NCI-H1436 treated with DMSO at 0.1 percent for 48 hours (cell line): Measurements from ENCODE around the gene PARP11.

ENCODE experiments used
- DNase-seq: peaks from one replicate; lab custom pipeline; 2025; lab: John Stamatoyannopoulos, UW

PARP11 gene, protein sequence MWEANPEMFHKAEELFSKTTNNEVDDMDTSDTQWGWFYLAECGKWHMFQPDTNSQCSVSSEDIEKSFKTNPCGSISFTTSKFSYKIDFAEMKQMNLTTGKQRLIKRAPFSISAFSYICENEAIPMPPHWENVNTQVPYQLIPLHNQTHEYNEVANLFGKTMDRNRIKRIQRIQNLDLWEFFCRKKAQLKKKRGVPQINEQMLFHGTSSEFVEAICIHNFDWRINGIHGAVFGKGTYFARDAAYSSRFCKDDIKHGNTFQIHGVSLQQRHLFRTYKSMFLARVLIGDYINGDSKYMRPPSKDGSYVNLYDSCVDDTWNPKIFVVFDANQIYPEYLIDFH

DNA sequence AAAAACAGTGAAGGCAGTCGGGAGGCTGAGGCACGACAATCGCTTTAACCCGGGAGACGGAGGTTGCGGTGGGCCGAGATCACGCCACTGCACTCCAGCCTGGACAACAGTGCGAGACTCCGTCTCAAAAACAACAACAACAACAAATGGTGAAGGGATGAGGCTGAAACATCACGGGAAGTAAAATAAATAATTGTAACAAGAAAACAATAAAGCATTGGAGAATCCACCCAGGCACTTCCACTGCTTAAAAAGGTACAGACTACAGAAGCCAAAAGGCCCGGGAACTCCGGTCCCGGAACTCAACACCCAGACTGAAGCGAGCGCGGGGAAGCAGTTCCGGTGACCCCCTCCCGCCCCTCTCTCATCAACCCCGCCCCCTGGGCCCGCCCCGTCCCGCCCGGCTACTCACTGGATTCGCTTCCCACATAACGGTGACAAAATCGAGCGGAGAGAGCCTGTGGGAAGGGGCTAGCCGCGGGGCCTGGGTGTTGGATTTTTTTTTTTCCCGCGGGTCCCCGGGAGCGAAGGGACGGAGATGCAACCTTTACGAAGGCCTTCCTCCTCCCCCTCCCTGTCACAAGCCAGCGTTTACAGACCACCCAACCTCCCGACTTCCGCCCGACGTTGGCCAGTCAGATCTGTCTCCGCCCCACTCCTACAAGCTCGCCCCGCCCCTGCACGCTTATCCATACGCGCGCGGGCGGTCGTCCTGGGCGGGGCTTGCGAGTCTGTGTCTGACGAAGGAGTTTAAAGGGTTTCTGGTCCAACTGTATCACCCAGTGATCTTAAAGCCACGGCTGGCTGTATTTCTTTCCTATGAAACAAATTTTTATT is at the start of gene PARP11:
Gene PARP11 (minus strand): TSS at position 600 of the 837 bp plus-strand sequence. CDS start 170 bp downstream, at position 430.
- peak; percentile 90 for DNase-seq

DNA sequence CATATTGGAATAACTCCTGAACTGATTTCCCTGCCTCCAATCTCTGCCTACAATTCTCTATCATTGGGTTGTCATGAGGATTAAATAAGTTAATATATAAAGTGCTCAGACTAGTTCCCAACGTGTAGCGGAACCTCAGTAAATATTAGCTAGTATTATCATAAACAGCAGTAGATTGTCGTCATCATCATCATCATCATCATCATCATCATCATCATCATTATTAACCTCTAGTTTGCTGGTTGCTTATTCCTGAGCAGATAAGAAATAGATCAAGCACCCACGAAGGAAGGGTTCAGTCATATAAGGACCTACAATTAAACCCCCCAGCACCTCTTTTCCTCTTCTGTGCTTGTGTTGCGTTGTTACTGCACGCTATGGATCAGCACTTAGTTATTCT is 48.8 kb upstream of the PARP11 start:
- DNase-seq: no peak

DNA sequence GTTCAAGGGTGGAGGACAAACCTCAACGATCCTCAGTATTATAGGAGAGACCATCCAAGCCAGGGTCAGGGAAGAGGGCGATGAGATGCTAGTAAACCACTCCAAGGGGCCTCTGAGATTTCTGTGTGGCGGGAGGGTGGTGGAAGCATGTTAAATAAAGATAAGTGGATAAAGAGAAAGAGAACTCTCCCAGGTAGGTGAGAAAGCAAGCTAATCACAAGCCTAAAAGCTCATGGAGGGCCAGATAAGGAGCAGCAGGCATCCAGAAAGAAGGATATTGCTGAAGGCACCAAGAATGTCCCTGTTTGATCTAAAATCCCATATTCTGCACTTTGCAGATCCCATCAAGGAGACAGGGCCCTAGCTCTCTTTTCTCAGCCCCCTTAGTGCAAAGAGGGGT is 48.3 kb upstream of the PARP11 start:
- no peak for DNase-seq

DNA sequence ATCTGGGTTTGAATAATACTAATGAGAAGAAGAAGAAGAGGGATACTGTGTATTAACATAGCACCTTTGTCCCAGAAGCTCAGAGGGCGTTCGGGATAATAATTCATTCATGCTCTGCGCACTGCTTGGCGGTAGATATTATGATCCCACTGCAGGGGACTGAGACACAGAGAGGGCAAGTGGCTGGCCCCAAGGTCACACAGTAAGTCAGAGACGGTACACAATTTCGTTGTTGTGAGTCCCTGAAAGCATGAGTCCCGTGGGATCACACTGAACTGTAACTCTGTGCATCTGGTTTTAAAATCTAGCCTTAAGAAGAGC is 47.9 kb upstream of the PARP11 start:
- DNase-seq: no peak

DNA sequence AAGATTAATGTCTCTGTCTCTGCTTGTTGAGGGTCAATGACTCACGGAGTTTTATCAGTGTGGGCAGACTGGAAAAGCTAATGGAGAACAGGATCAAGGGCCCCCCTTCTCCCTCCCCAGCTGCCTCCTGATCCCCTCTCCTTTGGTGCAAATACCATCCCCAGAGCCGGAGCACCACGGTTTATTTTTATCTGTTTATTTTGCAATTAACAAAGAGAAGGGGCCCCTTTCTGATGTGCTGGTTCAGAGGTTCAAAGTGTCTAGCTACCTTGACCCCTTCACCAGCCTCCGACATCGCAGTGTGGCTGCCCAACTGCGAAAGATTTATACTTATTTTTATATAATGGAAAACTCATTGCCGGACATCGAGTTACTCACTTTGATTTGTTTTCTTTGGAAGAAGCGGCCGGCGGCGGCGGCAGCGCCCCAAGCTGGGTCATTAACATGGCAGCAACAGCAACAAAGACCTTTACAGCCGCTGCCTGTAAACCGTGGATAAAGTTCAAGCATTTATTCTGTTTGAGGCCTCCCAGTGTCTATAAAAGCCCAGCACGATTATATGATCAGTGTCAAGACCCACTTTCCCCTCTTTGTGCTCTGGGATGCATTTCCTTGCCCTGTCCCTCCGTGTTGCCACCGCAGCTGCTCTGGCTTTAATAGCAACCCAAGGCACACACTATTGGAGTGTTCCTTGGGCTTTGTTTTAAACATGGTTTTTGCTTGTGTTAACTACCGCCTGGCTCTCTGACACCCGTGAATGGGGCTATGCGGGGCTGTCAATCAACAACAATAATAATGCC is 47.4 kb upstream of the PARP11 start:
- DNase-seq: no peak

DNA sequence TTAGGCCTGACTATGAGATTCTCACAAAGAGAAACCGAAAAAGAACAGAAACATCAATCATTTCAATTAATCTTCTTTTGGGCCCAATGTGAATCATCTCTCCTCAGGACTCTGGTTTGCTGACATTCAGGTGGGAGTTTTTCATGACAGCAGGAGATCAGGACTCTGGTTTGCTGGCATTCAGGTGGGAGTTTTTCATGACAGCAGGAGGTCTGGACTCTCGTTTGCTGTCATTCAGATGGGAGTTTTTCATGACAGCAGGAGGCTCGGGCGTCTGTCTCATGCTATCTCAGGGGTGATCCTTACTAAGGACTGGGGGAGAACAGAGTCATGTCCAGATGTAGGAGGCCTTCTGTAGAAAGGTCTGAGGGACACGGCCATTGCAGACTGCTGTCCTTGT is 40.1 kb upstream of the PARP11 start:
- DNase-seq: no peak

DNA sequence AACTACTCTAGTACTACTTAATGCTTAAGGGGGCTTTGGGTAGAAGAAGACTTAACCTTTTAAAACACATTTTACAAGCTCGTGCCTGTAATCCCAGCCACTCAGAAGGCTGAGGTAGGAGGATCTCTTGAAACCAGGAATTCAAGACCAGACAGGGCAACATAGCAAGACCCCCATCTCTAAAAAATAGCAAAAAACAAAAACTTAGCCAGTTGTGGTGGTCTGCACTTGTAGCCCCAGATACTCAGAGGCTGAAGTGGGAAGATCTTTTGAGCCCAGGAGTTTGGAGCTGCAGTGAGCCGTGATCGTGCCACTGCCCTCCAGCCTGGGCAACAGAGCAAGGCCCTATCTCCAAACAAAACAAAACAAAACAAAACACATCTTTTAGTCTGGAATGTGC is 39.7 kb upstream of the PARP11 start:
- no peak for DNase-seq

DNA sequence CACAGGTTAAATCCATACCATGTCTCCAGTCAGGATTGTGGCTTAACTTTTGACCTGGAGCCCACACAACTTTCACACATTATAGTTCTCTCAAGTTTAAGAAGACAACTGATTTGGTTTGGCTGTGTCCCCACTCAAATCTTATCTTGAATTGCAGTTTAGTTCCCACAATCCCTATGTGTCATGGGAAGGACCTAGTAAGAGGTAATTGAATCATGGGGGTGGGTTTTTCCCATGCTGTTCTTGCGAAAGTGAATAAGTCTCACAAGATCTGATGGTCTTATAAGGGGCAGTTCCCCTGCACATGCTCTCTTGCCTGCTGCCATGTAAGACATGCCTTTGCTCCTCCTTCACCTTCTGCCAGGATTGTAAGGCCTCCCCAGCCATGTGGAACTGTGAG is 38.2 kb upstream of the PARP11 start:
- no peak for DNase-seq

DNA sequence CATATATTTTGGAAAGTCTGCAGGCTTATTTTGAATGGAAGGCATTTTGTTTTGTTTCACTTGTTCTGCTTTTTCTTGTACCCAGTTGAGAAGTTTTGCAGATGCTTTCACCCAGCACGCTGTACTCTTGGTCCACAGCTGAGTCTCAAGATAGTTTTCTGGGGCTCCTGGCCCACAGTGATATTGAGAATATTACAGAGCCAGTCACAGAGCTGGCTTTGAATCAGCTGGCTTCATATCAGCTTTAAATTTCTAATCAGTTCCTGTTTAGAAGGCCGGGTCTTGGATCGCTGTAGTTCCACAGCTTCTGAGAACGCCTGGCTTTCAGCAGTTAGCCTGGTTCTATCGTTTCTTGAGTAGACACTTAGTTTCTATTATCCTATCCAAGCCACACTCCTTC is 32.5 kb upstream of the PARP11 start:
- DNase-seq: no peak

DNA sequence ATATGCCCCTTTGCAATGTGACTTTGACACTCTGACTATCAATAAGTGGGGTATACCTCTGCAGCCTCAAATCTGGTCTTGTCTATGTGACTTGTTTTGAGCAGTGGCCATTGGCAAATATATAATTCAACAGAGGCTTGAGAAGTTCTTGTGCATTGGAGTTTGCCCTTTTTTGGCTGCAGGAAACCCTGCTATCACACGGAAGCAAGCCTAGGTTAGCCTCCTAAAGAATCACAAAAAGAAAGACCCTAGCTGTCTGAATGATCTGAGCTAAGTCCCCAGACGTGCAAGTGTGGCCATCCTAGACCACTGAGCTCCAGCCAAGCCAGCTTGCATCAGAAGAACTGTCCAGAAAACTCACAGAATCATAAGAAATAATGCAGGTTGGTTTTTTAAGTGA is 31.8 kb upstream of the PARP11 start:
- no peak for DNase-seq

DNA sequence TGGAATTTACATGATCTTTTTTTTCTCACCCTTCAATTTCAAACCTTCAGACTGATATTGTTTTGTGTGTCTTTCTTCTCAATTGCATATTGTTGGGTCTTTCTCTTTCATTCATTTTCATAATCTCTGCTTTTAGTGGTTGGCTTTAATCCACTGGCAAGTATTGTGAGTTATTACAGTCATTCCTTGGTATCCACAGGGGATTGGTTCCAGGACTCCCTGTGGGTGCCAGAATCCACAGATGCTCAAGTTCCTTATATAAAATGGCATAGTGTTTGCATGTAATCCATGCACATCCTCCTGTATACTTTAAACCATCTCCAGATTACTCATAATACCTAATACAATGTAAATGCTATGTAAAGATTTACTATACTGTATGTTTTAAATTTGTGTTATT is 29.7 kb upstream of the PARP11 start:
- DNase-seq: no peak

DNA sequence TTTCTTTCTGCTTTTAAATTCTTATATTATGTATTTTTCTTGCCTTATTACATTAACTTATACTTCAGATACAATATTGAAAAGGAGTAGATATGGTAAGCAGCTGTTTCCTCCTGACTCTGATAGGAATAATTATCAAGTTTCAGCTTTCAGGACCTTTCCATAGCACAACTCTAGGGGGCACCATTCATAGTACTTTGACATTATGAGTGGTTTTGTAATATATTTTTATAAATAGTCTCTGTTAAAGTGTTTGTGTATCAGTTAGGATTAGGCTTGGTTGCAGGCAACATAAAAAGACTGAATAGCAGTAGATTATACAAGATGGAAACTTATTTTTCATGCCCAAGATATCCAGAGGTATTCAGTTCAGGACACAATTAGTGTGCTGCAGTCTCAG is 27.9 kb upstream of the PARP11 start:
- no peak for DNase-seq

DNA sequence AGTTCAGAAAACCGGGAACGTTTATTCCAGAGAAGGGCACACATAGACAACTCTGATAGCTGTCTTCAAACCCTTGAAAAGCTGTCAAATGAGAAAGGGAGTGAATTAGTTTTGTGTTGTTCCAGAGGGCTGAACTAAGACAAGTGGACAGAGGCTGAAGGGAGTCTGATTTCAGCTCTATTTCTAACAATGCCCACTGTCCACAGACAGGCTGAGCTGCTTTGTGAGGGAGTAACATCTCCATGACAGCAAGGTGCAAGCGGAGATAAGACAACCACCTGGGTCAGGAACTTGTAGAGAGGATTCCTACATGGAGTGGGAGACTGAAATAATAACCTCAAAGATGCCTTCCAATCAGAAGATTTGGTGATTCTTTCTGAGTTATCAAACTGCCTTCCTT is 25.6 kb upstream of the PARP11 start:
- DNase-seq: no peak

DNA sequence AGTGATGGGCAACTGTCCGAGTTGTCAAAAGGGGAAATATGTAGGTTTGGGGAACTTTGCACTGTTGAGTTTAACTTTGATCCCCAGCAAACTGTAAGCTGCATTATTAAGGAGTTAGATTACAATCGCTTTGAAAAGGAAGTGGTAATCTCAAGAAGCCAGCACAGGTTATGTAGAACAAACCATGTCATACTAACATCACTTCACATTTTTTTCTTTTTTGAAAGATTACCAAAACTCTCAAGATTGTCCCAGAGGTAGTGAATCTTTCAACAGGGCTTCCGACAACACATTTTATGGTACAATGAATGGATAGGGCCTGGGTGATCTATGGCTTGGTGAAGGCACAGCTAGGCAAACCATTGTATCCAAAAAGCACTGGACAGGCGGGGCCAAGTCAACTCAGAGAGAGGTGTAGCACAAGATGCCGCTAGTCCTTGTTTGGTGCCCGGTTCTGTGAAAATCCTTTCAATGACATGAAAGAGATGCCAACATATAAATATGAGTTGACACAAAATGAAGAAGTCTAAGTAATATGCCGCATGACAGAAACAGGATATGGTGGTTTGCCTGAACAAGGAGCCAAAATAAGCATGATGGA is 24.3 kb upstream of the PARP11 start:
- no peak for DNase-seq

DNA sequence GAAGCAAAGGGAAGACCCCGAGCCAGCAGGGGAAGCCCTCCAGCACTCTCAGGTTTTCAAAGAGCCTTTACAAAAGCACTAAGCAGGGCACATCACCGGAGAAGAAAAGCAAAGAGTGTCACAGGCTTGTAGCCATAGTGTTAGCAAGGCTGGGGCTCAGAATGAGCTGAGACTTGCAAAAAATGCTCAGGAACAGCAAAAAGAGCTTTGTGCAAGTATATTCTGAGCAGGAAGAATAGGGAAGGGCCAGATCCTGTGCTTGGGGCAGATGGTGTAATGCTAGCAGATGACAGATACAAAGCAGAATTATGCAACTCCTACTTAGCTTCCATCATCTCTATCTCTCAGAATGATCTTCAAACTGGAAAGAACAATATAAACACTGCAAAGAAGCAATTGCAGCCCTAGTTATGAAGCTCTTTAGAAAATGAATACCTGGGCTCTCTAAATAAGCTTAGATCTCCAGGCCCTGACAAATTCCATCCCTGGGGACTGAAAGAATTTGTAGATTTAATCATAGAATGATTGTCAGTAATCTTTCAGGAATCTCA is 23.7 kb upstream of the PARP11 start:
- DNase-seq: no peak

DNA sequence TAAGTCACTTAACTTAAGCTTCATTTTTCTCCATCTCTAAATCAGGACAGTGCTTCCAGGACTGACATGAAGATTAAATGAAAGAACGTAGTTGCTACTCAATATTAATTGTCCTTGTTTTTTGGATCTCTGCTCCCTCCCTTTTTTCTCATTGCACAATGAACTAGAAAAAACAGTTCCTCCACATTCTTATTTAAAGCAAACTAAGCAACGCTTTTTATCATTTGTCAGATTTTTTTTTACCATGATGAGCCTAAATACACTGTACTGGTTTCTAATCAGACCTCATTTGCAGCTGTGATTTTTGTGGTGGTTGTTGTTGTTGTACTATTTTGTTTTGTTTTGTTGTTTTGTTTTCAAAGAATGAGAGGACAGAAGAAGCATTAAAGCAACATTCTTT is 23.2 kb upstream of the PARP11 start:
- no peak for DNase-seq

DNA sequence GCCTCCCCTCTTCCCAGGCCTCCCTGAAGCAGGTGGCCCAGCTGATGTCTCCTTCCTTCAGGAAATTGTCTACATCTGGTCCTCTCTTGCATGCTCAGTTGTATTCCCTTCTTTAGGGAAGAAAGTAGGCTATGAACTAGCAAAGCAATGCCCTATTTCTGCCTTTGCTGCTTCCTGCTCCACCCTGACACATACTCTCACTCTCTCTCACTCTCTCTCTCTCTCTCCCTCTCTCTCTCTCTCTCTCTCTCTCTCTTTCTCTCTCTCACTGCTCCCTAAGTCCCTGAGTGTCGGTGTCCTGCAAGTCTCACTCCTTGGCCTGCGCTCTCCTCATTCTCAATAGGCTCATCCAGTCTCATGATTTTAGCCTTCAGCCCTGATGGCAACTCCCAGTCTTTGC is 19.4 kb upstream of the PARP11 start:
- no peak for DNase-seq

DNA sequence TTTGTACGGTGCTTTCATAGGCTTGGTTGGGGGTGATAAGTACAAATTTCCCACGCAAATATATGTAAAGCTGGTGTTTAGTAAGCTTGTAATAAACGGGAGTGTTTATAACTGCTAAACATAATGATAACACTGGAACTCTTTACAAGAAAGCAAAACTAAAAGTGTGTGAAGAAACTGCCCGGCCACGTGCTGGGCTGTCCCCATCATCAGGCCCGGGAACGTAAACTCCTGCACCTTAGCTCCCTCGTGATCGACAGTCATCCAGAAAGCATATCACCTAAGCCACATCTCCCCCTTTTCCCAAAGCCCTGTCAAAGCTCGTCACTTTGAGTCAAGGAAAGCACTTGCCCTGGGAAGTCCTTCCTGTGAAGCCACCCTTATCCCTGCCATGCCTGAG is 18.0 kb upstream of the PARP11 start:
- no peak for DNase-seq

DNA sequence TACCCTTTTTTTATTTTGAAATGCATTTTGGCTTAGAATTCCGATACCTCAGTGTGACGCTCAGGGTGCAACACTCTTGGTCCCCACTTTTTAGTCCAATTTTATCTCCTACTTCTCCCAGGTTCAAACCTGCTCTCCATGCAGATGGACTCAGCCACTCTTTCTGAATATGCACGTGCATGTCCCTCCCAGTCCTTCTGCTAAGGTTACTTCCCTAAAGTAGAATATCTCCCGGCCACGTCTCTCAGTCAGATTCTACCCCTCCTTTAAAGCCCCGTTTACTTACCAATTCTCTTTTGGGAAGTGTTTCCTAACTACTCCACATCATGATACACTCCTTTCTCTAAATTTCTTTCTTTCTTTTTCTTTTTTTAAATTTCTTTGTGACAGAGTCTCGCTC is 15.5 kb upstream of the PARP11 start:
- no peak for DNase-seq

DNA sequence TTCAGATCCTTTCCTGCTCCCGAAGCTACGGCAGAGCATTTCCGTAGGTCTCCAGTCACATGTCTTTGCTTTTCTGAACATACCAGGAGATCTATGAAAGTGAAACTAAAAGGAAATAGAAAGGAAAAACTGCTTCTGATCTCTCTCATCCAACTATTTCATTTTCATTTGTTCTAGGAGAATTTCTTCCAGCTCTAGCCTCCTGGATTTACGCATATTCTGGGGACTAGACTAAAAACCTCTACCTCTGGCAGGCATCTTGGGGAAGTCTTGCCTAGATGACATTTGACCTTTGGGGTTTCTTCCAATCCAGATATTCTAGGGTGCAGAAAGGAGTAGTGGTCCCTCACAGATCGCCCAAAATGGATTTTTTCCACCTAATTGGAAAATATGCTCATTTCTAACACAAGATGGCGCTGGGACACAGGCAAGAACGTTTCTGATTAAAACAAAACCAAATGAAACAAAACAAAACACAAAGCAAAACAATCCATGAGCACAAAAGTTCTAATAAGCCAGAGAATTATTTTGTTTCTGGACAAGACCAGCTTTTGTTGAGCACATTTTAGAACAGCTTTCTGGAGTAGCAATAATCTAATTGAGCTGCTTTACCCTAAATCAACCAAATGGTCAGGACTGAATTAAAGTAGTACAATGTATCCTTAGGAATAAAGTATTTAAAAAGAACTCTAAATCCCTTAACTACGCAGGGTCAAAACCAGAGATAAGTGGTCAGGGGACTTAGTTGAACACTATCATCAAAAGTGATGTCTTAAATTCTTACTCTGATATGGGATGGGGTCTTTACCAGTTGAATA is 12.3 kb upstream of the PARP11 start:
- DNase-seq: no peak

DNA sequence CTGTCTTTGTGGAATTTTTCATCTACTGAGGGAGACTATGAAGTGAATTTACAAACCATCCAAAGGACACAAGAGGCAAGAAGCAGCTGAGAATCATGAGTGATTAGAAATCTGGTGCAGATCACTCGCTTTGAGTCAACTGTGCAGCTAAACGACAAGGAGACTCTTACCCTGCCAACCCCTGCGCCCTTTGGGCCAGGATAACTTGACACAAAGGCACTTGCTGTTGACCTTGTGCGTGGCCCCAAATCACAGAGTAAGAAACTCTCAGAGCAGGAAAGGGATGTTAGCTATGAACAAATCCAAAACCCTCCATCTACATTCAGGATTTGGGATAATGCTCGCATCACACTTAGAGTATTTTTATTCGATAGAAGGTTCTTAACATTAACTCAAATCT is 11.5 kb upstream of the PARP11 start:
- DNase-seq: no peak
